MM.1S (cell line): ENCODE measurements around the gene SALL2.
A peak's percentile ranks its signal among the peaks of the same experiment; 100 is the strongest.

Experiments
- DNase-seq: peaks from one replicate; pipeline ENCODE4 v3.0.0-alpha.2; 2015
- H2AFZ ChIP-seq: fragments of 300-600 bp; sonication (generic); 2 replicates; pipeline ENCODE4 v1.6.0; 2016; ENCODE audit warnings: antibody characterized with exemption, low read length
- H3F3A ChIP-seq: fragments of 300-600 bp; sonication (generic); 2 replicates; pipeline ENCODE4 v1.6.1; 2016; ENCODE audit warnings: mild to moderate bottlenecking, antibody characterized with exemption, low read length, moderate library complexity, mixed read lengths; ENCODE audit not compliant: insufficient read depth
- H3K27ac ChIP-seq: fragments of 300-600 bp; sonication (generic); 2 replicates; pipeline ENCODE4 v1.5.1; 2016; ENCODE audit warnings: mild to moderate bottlenecking, low read length
- H3K27me3 ChIP-seq: fragments of 300-600 bp; sonication (generic); replicated peaks from 2 replicates; pipeline ENCODE4 v1.6.0; 2016; ENCODE audit warnings: low read length; ENCODE audit not compliant: insufficient read depth
- H3K36me3 ChIP-seq: fragments of 300-600 bp; sonication (generic); replicated peaks from 2 replicates; pipeline ENCODE4 v1.6.1; 2016; ENCODE audit warnings: mild to moderate bottlenecking, low read length, mixed read lengths; ENCODE audit not compliant: insufficient read depth
- H3K4me1 ChIP-seq: fragments of 300-600 bp; sonication (generic); 2 replicates; pipeline ENCODE4 v1.6.1; 2016; ENCODE audit warnings: low read length, mixed read lengths
- H3K4me2 ChIP-seq: fragments of 300-600 bp; sonication (generic); 2 replicates; pipeline ENCODE4 v1.6.0; 2016; ENCODE audit warnings: low read depth, low read length
- H3K4me3 ChIP-seq: fragments of 300-600 bp; sonication (generic); 2 replicates; pipeline ENCODE4 v1.5.1; 2016; ENCODE audit warnings: low read length, mixed read lengths
- H3K79me2 ChIP-seq: fragments of 300-600 bp; sonication (generic); 2 replicates; pipeline ENCODE4 v1.6.1; 2016; ENCODE audit warnings: mixed run types, low read length, mixed read lengths
- H3K9ac ChIP-seq: fragments of 300-600 bp; sonication (generic); 2 replicates; pipeline ENCODE4 v1.6.1; 2016; ENCODE audit warnings: low read length, mixed read lengths
- H3K9me2 ChIP-seq: fragments of 300-600 bp; sonication (generic); replicated peaks from 2 replicates; pipeline ENCODE4 v1.6.1; 2016; ENCODE audit warnings: mild to moderate bottlenecking, low read length, mixed read lengths; ENCODE audit not compliant: insufficient read depth
- H3K9me3 ChIP-seq: fragments of 300-600 bp; sonication (generic); replicated peaks from 2 replicates; pipeline ENCODE4 v1.6.1; 2016; ENCODE audit warnings: mild to moderate bottlenecking, low read length, mixed read lengths; ENCODE audit not compliant: insufficient read depth
- H4K20me1 ChIP-seq: fragments of 300-600 bp; sonication (generic); 2 replicates; pipeline ENCODE4 v1.6.1; 2016; ENCODE audit warnings: mild to moderate bottlenecking, low read length, moderate library complexity, mixed read lengths; ENCODE audit not compliant: insufficient read depth
- CTCF ChIP-seq: fragments of 300-600 bp; sonication (generic); IDR thresholded peaks from 2 replicates; pipeline ENCODE4 v1.5.1; 2016; ENCODE audit warnings: antibody characterized with exemption, low read length, mixed read lengths
- EZH2 ChIP-seq: fragments of 300-600 bp; sonication (generic); optimal IDR thresholded peaks from 2 replicates; pipeline ENCODE3; 2017; ENCODE audit warnings: low read depth, mild to moderate bottlenecking, antibody characterized with exemption, low read length, mixed read lengths
- EZH2phosphoT487 ChIP-seq: fragments of 300-600 bp; sonication (generic); IDR thresholded peaks from 2 replicates; pipeline ENCODE4 v1.6.1; 2018; ENCODE audit warnings: antibody characterized with exemption, low read length

The SALL2 gene

DNA sequence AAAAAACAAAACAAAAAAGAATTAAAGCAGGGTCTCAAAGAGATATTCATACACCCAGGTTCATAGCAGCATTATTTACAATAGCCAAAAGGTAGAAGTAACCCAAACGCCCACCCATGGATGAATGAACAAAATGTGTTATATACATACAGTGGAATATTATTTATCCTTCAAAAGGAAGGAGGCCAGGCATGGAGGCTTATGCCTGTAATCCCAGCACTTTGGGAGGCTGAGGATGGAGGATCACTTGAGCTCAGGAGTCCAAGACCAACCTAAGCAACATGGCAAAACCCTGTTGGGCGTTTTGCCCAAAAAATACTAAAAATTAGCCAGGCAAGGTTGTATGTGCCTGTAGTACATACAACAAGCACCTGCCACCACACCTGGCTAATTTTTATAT, 19.6 kb downstream of the SALL2 start:
- no peak overlapping the region for H3K27ac ChIP-seq
- no peaks in the 10 kb centered on the region for H3K36me3 ChIP-seq
- H3K4me1 ChIP-seq = peaks cover 6% of the 10 kb centered on the region; the same call in 1 of the 2 replicates
- no peaks in the 10 kb centered on the region for H3K9me2 ChIP-seq
- peaks cover 44% of the 10 kb centered on the region for H3K79me2 ChIP-seq
- H3K4me2 ChIP-seq = no peak overlapping the region
- no peaks in the 10 kb centered on the region for H3K27me3 ChIP-seq
- H3K4me3 ChIP-seq = no peak overlapping the region
- no peak overlapping the region for H3K9ac ChIP-seq
- DNase-seq = no peak
- no peak overlapping the region for H2AFZ ChIP-seq
- peaks cover 8% of the 10 kb centered on the region; the same call in 1 of the 2 replicates for H3F3A ChIP-seq
- H4K20me1 ChIP-seq = no peaks in the 10 kb centered on the region
- no peak for TF ChIP-seq EZH2
- TF ChIP-seq EZH2phosphoT487 = no peak
- no peak for TF ChIP-seq CTCF
- H3K9me3 ChIP-seq = no peaks in the 10 kb centered on the region

DNA sequence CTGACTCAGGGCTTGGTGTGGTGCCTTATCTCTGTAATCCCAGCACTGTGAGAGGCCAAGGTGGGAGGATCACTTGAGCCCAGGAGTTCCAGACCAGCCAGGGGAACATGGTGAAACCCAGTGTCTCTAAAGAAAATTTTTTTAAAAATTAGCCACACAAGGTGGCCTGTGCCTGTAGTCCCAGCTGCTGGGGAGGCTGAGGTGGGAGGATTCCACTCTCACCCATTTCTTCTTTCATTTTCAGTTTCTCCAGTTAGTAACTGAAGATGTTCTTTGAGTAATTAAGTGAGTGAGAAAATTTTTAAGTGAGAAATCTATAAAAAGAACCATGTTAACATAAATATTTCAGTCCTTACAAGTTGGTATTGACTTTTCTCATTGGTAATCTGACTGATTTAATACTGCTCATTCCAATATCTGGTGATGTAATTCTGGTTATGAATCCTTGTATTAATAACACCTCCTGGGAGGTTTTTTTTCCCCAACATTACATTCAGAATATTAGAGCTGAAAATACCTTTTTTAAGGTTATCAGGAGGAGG, 21.1 kb downstream of the SALL2 start:
- H3K27ac ChIP-seq = peak overlapping the region; percentile 31; the same call in 1 of the 2 replicates
- TF ChIP-seq EZH2phosphoT487 = no peak
- TF ChIP-seq EZH2 = no peak
- no peak for TF ChIP-seq CTCF
- 0 out of 2 replicates have a peak overlapping the region, but pooled peaks have one; percentile 22 for H3K4me3 ChIP-seq
- no peaks in the 10 kb centered on the region for H3K27me3 ChIP-seq
- H3F3A ChIP-seq = peaks cover 8% of the 10 kb centered on the region; the same call in 1 of the 2 replicates
- H3K9me3 ChIP-seq = no peaks in the 10 kb centered on the region
- peak; percentile 47 for DNase-seq
- no peaks in the 10 kb centered on the region for H3K9me2 ChIP-seq
- H3K9ac ChIP-seq = no peak overlapping the region
- H3K36me3 ChIP-seq = no peaks in the 10 kb centered on the region
- H2AFZ ChIP-seq = no peak overlapping the region
- H3K79me2 ChIP-seq = peaks cover 33% of the 10 kb centered on the region
- peaks cover 6% of the 10 kb centered on the region; the same call in 1 of the 2 replicates for H3K4me1 ChIP-seq
- H4K20me1 ChIP-seq = no peaks in the 10 kb centered on the region
- peak overlapping the region; percentile 41 for H3K4me2 ChIP-seq

- peaks cover 6% of the 10 kb centered on the region; the same call in 1 of the 2 replicates for H3K4me1 ChIP-seq
- H3K36me3 ChIP-seq = no peaks in the 10 kb centered on the region
- DNase-seq = no peak
- H3K79me2 ChIP-seq = peaks cover 17% of the 10 kb centered on the region
- no peaks in the 10 kb centered on the region for H3K9me2 ChIP-seq
- H3K4me2 ChIP-seq = no peak overlapping the region
- no peaks in the 10 kb centered on the region for H3K27me3 ChIP-seq
- H3K27ac ChIP-seq = no peak overlapping the region
- no peaks in the 10 kb centered on the region for H3K9me3 ChIP-seq
- TF ChIP-seq EZH2 = no peak
- no peak for TF ChIP-seq EZH2phosphoT487
- TF ChIP-seq CTCF = no peak
- no peak overlapping the region for H2AFZ ChIP-seq
- H3F3A ChIP-seq = peaks cover 14% of the 10 kb centered on the region; the same call in 1 of the 2 replicates
- H4K20me1 ChIP-seq = no peaks in the 10 kb centered on the region
- no peak overlapping the region for H3K9ac ChIP-seq
- no peak overlapping the region for H3K4me3 ChIP-seq
Observed at GRCh38 chr14:21503376-21503775, 22.8 kb downstream of the SALL2 start.
